SK-N-SH (cell line): ENCODE results near the gene PSG1. TPM values are rescaled to one million over a fixed set of nuclear protein-coding genes. Genes with fewer than 3 reads are reported as not detected.
"Not testable (repeated sequence)": the region's sequence is repeated elsewhere in the genome, so short reads cannot be mapped to it uniquely, and the experiment has no call there.

Experiments
- CTCF ChIA-PET: fragments of 300-600, 350-600 bp; formaldehyde crosslinking; extraction: SDS; loops from one replicate; lab custom pipeline; 2021; lab: Yijun Ruan, JAX
- POLR2A ChIA-PET: fragments of 350-600 bp; sonication (Branson Sonifier 250); formaldehyde crosslinking; extraction: SDS; loops from one replicate; lab custom pipeline; 2020; ENCODE audit warnings: antibody characterized with exemption, inconsistent platforms; lab: Yijun Ruan, JAX
- DNase-seq: peaks from one replicate; pipeline ENCODE4 v3.0.0; 2012
- H2AFZ ChIP-seq: fragments of 200-600 bp; sonication (generic); 2 replicates; pipeline ENCODE4 v1.8.1; 2016; ENCODE audit warnings: antibody characterized with exemption, mild to moderate bottlenecking, low read depth
- H3F3A ChIP-seq: fragments of 200-600 bp; sonication (generic); replicated peaks from 2 replicates; pipeline ENCODE3; 2016; ENCODE audit warnings: antibody characterized with exemption, mild to moderate bottlenecking; ENCODE audit not compliant: insufficient read depth
- H3K27ac ChIP-seq, 2 experiments: fragments of 200-500 bp in 1 of 2; fragments of 200-600 bp in 1 of 2; sonication (Bioruptor generic) in 1 of 2; sonication (generic), shearing (Covaris generic) in 1 of 2; 2 replicates each; pipeline versions ENCODE4 v1.5.1 to v1.6.1; 2014 to 2016; ENCODE audit warnings: low read depth in 2 of 2, inconsistent platforms in 1 of 2, low read length in 1 of 2, mild to moderate bottlenecking in 1 of 2, mixed read lengths in 1 of 2
- H3K27me3 ChIP-seq: fragments of 200-600 bp; sonication (generic), shearing (Covaris generic); 2 replicates; pipeline ENCODE4 v1.6.1; 2016; ENCODE audit warnings: mixed run types; ENCODE audit not compliant: insufficient read depth
- H3K36me3 ChIP-seq, 2 experiments: fragments of 200-500 bp in 1 of 2; fragments of 200-600 bp in 1 of 2; sonication (Bioruptor generic) in 1 of 2; sonication (generic) in 1 of 2; replicated peaks in 1 of 2; 2 replicates each; pipeline versions ENCODE3 to v1.5.1; 2014 to 2016; ENCODE audit warnings: low read length in 1 of 2, mild to moderate bottlenecking in 1 of 2; ENCODE audit not compliant: insufficient read depth in 2 of 2, control insufficient read depth in 1 of 2
- H3K4me1 ChIP-seq, 2 experiments: fragments of 200-500 bp in 1 of 2; fragments of 200-600 bp in 1 of 2; sonication (Bioruptor generic) in 1 of 2; sonication (generic), shearing (Covaris generic) in 1 of 2; 2 replicates each; pipeline versions ENCODE4 v1.5.1 to v1.6.1; 2014 to 2016; ENCODE audit warnings: low read depth in 1 of 2, low read length in 1 of 2, mixed run types in 1 of 2; ENCODE audit not compliant: insufficient read depth in 2 of 2, control insufficient read depth in 1 of 2
- H3K4me2 ChIP-seq: fragments of 200-600 bp; sonication (generic), shearing (Covaris generic); 2 replicates; pipeline ENCODE4 v1.6.1; 2017; ENCODE audit warnings: mixed run types
- H3K4me3 ChIP-seq, 2 experiments: fragments of 200-500 bp in 1 of 2; fragments of 200-600 bp in 1 of 2; sonication (Bioruptor generic) in 1 of 2; sonication (generic), shearing (Covaris generic) in 1 of 2; 2 replicates each; pipeline versions ENCODE4 v1.5.1 to v1.8.1; 2014 to 2016; ENCODE audit warnings: low read depth in 2 of 2, inconsistent platforms in 1 of 2, low read length in 1 of 2, mild to moderate bottlenecking in 1 of 2, mixed read lengths in 1 of 2, moderate library complexity in 1 of 2
- H3K79me2 ChIP-seq: fragments of 200-600 bp; sonication (generic); 2 replicates; pipeline ENCODE4 v1.8.1; 2017; ENCODE audit warnings: mild to moderate bottlenecking; ENCODE audit not compliant: insufficient read depth
- H3K9ac ChIP-seq: fragments of 200-600 bp; sonication (generic); 2 replicates; pipeline ENCODE4 v1.6.1; 2017; ENCODE audit warnings: mixed run types
- H3K9me2 ChIP-seq: fragments of 200-600 bp; sonication (generic); 2 replicates; pipeline ENCODE4 v1.6.1; 2017; ENCODE audit warnings: mixed run types
- H3K9me3 ChIP-seq: fragments of 200-600 bp; sonication (generic); 2 replicates; pipeline ENCODE4 v1.6.1; 2017; ENCODE audit warnings: mixed run types, mild to moderate bottlenecking, moderate library complexity
- H4K20me1 ChIP-seq: fragments of 200-600 bp; sonication (generic); 2 replicates; pipeline ENCODE4 v1.6.1; 2017; ENCODE audit warnings: mild to moderate bottlenecking, mixed run types; ENCODE audit not compliant: insufficient read depth
- CHD2 ChIP-seq: fragments of 150-350 bp; IDR thresholded peaks from 2 replicates; pipeline ENCODE4 v1.6.1; 2018; ENCODE audit warnings: low read length; ENCODE audit not compliant: partially characterized antibody
- ELF1 ChIP-seq: IDR thresholded peaks from 2 replicates; pipeline ENCODE4 v1.4.0; 2012
- FOSL2 ChIP-seq: IDR thresholded peaks from 2 replicates; pipeline ENCODE4 v1.4.0; 2012; ENCODE audit warnings: low read depth, mild to moderate bottlenecking, moderate library complexity, borderline replicate concordance
- FOXJ3 ChIP-seq: sonication (generic); formaldehyde crosslinking; IDR thresholded peaks from 2 replicates; pipeline ENCODE4 v1.5.1; 2020; ENCODE audit warnings: mild to moderate bottlenecking, missing genetic modification reagents
- FOXM1 ChIP-seq: IDR thresholded peaks from 2 replicates; pipeline ENCODE4 v1.4.0; 2012; ENCODE audit warnings: low read depth, mild to moderate bottlenecking
- GABPA ChIP-seq: IDR thresholded peaks from 2 replicates; pipeline ENCODE4 v1.4.0; 2012; ENCODE audit warnings: low read depth, mild to moderate bottlenecking
- MEF2A ChIP-seq: IDR thresholded peaks from 2 replicates; pipeline ENCODE4 v1.4.0; 2012; ENCODE audit warnings: low read depth, borderline replicate concordance
- MXI1 ChIP-seq: IDR thresholded peaks from 2 replicates; pipeline ENCODE4 v1.6.1; 2012; ENCODE audit warnings: mild to moderate bottlenecking, low read depth, low read length, improper control_type of control experiment
- POLR2AphosphoS5 ChIP-seq: IDR thresholded peaks from 2 replicates; pipeline ENCODE4 v1.6.1; 2012; ENCODE audit warnings: low read depth, low read length
- RAD21 ChIP-seq: IDR thresholded peaks from 2 replicates; pipeline ENCODE4 v1.6.1; 2012; ENCODE audit warnings: mild to moderate bottlenecking, low read length
- RCOR1 ChIP-seq: fragments of 150-350 bp; IDR thresholded peaks from 2 replicates; pipeline ENCODE4 v1.6.1; 2017; ENCODE audit warnings: antibody characterized with exemption, low read length
- RXRA ChIP-seq: IDR thresholded peaks from 2 replicates; pipeline ENCODE4 v1.4.0; 2012; ENCODE audit warnings: low read depth, mild to moderate bottlenecking, borderline replicate concordance
- SMC3 ChIP-seq: IDR thresholded peaks from 2 replicates; pipeline ENCODE4 v1.6.1; 2012; ENCODE audit warnings: low read depth, low read length, improper control_type of control experiment
- TCF12 ChIP-seq: IDR thresholded peaks from 2 replicates; pipeline ENCODE4 v1.4.0; 2012
- TEAD4 ChIP-seq: IDR thresholded peaks from 2 replicates; pipeline ENCODE4 v1.4.0; 2012; ENCODE audit warnings: mild to moderate bottlenecking, borderline replicate concordance; ENCODE audit not compliant: insufficient read depth
- WGBS: methylation state at CpG from one replicate; pipeline ENCODE4 v1.1.6; 2017; ENCODE audit warnings: low lambda C conversion rate; 5-methylcytosine and 5-hydroxymethylcytosine counted together
- polyA plus RNA-seq, 3 experiments: library from polyadenylated mRNA; depleted of rRNA; stranded (reverse); fragments of >200 nt; gene quantifications; 2 replicates each; pipeline ENCODE4 v1.2.3, GENCODE V29; 2012
- TF ChIP-seq, protein P1 (sequence below): IDR thresholded peaks from 2 replicates; pipeline ENCODE4 v1.6.1; 2012; ENCODE audit warnings: mild to moderate bottlenecking, low read depth, low read length, moderate library complexity
- TF ChIP-seq, protein P2 (sequence below): fragments of 150-350 bp; IDR thresholded peaks from 2 replicates; pipeline ENCODE4 v1.6.1; 2016; ENCODE audit warnings: mild to moderate bottlenecking, low read depth, low read length
- TF ChIP-seq, protein P3 (sequence below): IDR thresholded peaks from 2 replicates; pipeline ENCODE4 v1.4.0; 2012; ENCODE audit warnings: low read depth, borderline replicate concordance
- TF ChIP-seq, protein P4 (sequence below): fragments of 200-600 bp; sonication (generic); IDR thresholded peaks from 2 replicates; pipeline ENCODE4 v1.6.1; 2017; ENCODE audit warnings: antibody characterized with exemption, mild to moderate bottlenecking, moderate library complexity
- TF ChIP-seq, protein P5 (sequence below): fragments of 150-350 bp; IDR thresholded peaks from 2 replicates; pipeline ENCODE4 v1.6.1; 2017; ENCODE audit warnings: antibody characterized with exemption, low read length, low read depth, borderline replicate concordance

Gene PSG1
- polyA plus RNA-seq, 1 of the 3 experiments (the other 2 are of a cell fraction), result 0.18 TPM

DNA sequence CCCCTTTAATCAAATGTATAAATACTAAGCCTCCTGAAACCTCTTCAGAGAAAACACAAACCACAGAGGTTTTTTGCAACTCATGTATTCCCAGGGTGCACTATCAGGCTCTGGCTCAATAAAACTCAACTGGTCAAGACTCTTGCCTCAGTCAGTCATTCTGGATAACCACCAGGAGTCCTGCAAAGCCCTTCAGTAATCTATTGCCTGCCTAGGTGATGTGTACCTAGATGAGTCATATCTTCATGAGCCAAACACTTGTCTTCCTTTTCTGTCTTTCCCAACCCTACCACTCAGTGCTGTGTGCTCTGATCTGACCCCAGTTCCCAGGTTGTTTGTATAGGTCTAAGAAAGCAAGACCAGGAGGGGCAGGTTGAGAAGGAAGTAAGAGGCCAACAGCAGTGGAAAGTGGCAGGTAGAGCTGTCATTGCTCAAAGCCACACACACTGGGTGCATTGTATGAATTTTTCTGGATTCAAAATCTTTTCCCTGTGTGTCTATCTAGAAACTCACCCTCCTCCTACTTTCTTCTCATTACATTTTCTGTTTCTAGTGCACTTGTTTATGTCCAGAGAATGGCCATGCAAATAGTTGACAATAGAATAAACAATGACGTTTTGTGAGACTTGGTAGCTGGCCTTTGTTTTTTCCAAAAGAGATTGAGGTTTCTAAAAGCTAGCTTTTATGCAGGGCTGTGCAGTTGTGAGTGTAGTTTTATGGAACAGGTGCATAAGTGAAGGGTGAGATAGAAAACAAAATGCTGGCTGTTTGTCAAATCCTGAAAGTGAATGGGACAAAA, 48.1 kb downstream of the PSG1 start:
- no peak overlapping the region for H3K9ac ChIP-seq
- no peak overlapping the region for H3K4me3 ChIP-seq
- no peak overlapping the region for H2AFZ ChIP-seq
- no peaks in the 10 kb centered on the region for H3K9me2 ChIP-seq
- no peaks in the 10 kb centered on the region for H3K27me3 ChIP-seq
- no peaks in the 10 kb centered on the region for H4K20me1 ChIP-seq
- no peaks in the 10 kb centered on the region for H3K4me1 ChIP-seq
- peaks cover 5% of the 10 kb centered on the region for H3F3A ChIP-seq
- 31% methylated on average over 1 of the region's 1 CpG for WGBS
- TF ChIP-seq RCOR1 (no peak), TEAD4 (no peak), POLR2AphosphoS5 (no peak), FOXJ3 (no peak), MEF2A (no peak), CHD2 (no peak), SMC3 (no peak), TCF12 (no peak), MXI1 (no peak), FOXM1 (no peak), FOSL2 (no peak), ELF1 (no peak), RAD21 (no peak), RXRA (no peak), GABPA (no peak)
- TF ChIP-seq, protein P1, sequence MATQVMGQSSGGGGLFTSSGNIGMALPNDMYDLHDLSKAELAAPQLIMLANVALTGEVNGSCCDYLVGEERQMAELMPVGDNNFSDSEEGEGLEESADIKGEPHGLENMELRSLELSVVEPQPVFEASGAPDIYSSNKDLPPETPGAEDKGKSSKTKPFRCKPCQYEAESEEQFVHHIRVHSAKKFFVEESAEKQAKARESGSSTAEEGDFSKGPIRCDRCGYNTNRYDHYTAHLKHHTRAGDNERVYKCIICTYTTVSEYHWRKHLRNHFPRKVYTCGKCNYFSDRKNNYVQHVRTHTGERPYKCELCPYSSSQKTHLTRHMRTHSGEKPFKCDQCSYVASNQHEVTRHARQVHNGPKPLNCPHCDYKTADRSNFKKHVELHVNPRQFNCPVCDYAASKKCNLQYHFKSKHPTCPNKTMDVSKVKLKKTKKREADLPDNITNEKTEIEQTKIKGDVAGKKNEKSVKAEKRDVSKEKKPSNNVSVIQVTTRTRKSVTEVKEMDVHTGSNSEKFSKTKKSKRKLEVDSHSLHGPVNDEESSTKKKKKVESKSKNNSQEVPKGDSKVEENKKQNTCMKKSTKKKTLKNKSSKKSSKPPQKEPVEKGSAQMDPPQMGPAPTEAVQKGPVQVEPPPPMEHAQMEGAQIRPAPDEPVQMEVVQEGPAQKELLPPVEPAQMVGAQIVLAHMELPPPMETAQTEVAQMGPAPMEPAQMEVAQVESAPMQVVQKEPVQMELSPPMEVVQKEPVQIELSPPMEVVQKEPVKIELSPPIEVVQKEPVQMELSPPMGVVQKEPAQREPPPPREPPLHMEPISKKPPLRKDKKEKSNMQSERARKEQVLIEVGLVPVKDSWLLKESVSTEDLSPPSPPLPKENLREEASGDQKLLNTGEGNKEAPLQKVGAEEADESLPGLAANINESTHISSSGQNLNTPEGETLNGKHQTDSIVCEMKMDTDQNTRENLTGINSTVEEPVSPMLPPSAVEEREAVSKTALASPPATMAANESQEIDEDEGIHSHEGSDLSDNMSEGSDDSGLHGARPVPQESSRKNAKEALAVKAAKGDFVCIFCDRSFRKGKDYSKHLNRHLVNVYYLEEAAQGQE, result no peak
- TF ChIP-seq, protein P2, sequence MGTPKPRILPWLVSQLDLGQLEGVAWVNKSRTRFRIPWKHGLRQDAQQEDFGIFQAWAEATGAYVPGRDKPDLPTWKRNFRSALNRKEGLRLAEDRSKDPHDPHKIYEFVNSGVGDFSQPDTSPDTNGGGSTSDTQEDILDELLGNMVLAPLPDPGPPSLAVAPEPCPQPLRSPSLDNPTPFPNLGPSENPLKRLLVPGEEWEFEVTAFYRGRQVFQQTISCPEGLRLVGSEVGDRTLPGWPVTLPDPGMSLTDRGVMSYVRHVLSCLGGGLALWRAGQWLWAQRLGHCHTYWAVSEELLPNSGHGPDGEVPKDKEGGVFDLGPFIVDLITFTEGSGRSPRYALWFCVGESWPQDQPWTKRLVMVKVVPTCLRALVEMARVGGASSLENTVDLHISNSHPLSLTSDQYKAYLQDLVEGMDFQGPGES, result no peak
- TF ChIP-seq, protein P3, sequence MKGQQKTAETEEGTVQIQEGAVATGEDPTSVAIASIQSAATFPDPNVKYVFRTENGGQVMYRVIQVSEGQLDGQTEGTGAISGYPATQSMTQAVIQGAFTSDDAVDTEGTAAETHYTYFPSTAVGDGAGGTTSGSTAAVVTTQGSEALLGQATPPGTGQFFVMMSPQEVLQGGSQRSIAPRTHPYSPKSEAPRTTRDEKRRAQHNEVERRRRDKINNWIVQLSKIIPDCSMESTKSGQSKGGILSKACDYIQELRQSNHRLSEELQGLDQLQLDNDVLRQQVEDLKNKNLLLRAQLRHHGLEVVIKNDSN, result no peak
- TF ChIP-seq, protein P4, sequence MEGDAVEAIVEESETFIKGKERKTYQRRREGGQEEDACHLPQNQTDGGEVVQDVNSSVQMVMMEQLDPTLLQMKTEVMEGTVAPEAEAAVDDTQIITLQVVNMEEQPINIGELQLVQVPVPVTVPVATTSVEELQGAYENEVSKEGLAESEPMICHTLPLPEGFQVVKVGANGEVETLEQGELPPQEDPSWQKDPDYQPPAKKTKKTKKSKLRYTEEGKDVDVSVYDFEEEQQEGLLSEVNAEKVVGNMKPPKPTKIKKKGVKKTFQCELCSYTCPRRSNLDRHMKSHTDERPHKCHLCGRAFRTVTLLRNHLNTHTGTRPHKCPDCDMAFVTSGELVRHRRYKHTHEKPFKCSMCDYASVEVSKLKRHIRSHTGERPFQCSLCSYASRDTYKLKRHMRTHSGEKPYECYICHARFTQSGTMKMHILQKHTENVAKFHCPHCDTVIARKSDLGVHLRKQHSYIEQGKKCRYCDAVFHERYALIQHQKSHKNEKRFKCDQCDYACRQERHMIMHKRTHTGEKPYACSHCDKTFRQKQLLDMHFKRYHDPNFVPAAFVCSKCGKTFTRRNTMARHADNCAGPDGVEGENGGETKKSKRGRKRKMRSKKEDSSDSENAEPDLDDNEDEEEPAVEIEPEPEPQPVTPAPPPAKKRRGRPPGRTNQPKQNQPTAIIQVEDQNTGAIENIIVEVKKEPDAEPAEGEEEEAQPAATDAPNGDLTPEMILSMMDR, result no peak
- TF ChIP-seq, protein P5, sequence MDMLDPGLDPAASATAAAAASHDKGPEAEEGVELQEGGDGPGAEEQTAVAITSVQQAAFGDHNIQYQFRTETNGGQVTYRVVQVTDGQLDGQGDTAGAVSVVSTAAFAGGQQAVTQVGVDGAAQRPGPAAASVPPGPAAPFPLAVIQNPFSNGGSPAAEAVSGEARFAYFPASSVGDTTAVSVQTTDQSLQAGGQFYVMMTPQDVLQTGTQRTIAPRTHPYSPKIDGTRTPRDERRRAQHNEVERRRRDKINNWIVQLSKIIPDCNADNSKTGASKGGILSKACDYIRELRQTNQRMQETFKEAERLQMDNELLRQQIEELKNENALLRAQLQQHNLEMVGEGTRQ, result no peak
- POLR2A ChIA-PET, result no interaction called here
- CTCF ChIA-PET, result no interaction called here
- no peak for DNase-seq
- H3K79me2 ChIP-seq, result no peaks in the 10 kb centered on the region
- no peaks in the 10 kb centered on the region for H3K36me3 ChIP-seq
- no peak overlapping the region for H3K27ac ChIP-seq
- no peak overlapping the region for H3K4me2 ChIP-seq
- no peaks in the 10 kb centered on the region for H3K9me3 ChIP-seq

DNA sequence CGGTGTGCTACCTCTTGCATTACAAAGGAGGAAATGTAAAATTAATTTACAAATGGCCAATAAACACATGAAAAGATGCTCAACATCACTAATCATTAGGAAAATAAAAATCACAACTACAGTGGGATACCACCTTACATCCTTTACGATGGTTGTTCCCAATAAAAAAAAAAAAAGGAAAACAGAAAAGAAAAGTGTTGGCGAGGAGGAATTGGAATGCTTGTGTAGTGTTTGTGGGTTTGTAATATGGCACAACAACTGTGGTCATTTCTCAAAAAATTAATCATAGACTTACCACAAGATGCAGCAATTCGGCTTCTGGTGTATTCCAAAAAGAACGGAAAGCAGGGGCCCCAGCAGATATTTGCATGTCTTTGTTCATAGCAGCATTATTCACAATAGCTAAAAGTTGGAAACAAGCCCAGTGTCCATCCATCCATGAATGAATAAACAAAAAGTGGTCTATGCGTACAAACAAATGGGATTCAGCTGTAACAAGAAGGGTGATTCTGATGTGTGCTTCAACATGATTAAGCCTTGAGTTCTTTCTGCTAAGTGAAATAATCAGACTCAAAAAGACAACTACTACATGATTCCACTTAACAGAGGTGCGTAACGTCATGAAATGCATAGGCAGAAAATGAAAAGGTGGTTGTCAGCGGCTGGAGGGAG, 58.1 kb downstream of the PSG1 start:
- H3K79me2 ChIP-seq, H4K20me1 ChIP-seq, H3K4me3 ChIP-seq, H2AFZ ChIP-seq, H3K36me3 ChIP-seq, POLR2A ChIA-PET, H3K9me3 ChIP-seq, H3K27me3 ChIP-seq, H3K4me2 ChIP-seq, H3F3A ChIP-seq, DNase-seq, CTCF ChIA-PET, H3K27ac ChIP-seq, H3K4me1 ChIP-seq, H3K9me2 ChIP-seq, H3K9ac ChIP-seq: not testable (repeated sequence)
- WGBS, result 63% methylated on average over 9 of the region's 9 CpGs
